ENCODE results near the gene ZNF506.
"Not testable (repeated sequence)": the region's sequence is repeated elsewhere in the genome, so short reads cannot be mapped to it uniquely, and the experiment has no call there.

ZNF506 gene

DNA sequence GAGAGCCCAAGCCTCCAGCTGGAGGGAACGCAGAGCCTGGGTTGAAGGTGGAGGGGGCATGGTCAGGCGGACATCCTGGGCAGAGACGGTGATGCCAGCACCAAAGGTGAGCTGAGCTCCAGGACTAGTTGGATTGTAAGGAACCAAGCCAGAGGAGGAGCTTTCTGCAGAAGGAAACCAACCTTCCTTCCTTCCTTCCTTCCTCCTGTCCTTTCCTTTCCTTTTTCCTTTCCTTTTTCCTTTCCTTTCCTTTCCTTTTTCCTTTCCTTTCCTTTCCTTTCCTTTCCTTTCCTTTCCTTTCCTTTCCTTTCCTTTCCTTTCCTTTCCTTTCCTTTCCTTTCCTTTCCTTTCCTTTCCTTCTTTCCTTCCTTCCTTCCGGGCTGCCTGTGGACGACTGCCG lies 77.6 kb downstream of the ZNF506 start:
- DNase-seq: not testable (repeated sequence)

DNA sequence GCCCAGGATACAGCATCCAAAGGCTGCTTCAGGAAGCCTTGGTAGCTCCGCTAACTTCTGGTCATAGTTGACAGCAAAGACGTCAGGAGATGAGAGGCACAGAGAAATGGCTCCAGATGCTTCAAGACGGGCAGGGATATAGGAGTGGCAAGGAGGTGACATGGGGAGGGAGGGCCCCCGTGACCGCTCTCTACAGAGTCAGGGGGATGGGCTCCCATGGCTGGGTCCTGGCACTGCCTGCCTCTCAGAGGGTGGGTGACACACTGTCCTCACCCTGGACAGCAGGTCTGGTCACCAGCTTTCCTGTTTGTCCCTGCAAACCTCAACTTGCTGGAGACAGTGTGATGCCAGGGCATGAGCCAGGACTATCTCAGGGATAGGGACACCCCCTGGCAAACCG lies 78.4 kb downstream of the ZNF506 start:
- no peak for DNase-seq

DNA sequence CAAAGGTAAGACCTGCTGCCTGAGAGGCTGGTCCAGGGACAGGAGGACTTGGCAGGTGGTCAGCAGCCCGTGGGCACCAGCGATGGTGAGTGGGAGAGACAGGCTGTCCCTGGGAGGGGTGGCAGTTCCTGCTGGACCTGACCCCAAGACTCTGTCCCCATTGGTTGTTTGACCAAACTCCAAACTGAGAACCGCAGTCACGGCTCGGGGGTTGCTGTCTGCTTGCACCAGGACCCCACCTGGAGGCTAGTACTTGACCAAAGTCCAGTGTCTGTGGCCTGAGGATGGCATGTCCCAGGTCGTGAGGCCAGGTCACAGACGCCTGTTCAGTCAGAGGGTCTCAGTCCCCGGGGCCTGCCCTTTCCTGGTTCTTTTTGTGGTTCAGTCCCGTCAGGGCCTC lies 78.8 kb downstream of the ZNF506 start:
- no peak for DNase-seq
